ENCODE measurements around the gene HEXIM2. TPM values are rescaled to one million over a fixed set of nuclear protein-coding genes. Genes with fewer than 3 reads are reported as not detected.

Gene HEXIM2
- total and polyA plus RNA-seq, 2 donors (not counting 1 experiment from before 2014, with no cell fraction given): 1.9 to 18.7 TPM

- peak overlapping the region; percentile 46 for H2AFZ ChIP-seq (ENCODE audit: low read length)
- peak overlapping the region; percentile 87 for H3K27ac ChIP-seq (ENCODE audit: insufficient read depth, low read length)
- H3K27me3 ChIP-seq (ENCODE audit: control insufficient read depth, insufficient read depth, low read length): no peaks in the 10 kb centered on the region
- peak overlapping the region in 1 of 4 experiments; percentile 57 for H3K4me3 ChIP-seq (replicated peaks in 1 of 4; ENCODE audit: control extremely low read depth in 1 of 4, insufficient read depth in 1 of 4, low read depth in 3 of 4, low read length in 4 of 4)
- peak; percentile 73 to 85 for DNase-seq (ENCODE audit: low read depth in 2 of 2)
- peaks cover 22% of the 10 kb centered on the region for H3K4me1 ChIP-seq (ENCODE audit: control insufficient read depth, extremely low read depth, insufficient read depth, low read length)
- peak overlapping the region; percentile 58 for H3K4me2 ChIP-seq (ENCODE audit: extremely low read depth, insufficient read depth, low read length)
- H3K36me3 ChIP-seq (ENCODE audit: control insufficient read depth, insufficient read depth, low read length): peaks cover 2% of the 10 kb centered on the region
- H3K79me2 ChIP-seq (ENCODE audit: control insufficient read depth, insufficient read depth, low read length): no peaks in the 10 kb centered on the region
- no peak overlapping the region for H3K9ac ChIP-seq (ENCODE audit: insufficient read depth, low read length)
- H4K20me1 ChIP-seq (ENCODE audit: control insufficient read depth, extremely low read depth, insufficient read depth, low read length): no peaks in the 10 kb centered on the region
- TF ChIP-seq CTCF (conservative IDR thresholded peaks at IDR 0.05 in 1 of 2, IDR thresholded peaks at IDR 0.05 in 1 of 2; ENCODE audit: low read depth in 1 of 2, low read length in 2 of 2) (no peak), EZH2 (IDR thresholded peaks at IDR 0.05; ENCODE audit: low read length, missing control alignments) (no peak)
- H3K9me3 ChIP-seq (ENCODE audit: control insufficient read depth, insufficient read depth, low read depth, low read length): no peaks in the 10 kb centered on the region
Observed at GRCh38 chr17:45172541-45173286, 11.0 kb downstream of the HEXIM2 start.

DNA sequence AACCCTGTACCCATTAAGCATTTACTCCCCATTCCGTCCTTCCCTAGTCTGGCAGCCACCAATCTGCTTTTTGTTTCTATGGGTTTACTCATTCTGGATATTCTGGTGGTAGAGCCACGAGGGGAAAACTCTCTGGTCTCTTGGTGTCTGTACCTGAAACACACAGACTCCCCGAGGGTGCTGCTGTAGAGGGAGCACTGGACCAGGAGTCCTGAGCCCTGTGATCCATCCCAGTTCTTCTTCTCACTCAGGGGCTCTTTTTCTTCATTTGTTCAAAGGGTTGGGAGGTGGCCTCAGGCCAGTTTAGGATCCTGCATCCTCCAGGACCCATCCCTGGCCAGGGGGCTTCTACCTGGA is 14.1 kb downstream of the HEXIM2 start:
- no peak overlapping the region for H3K27ac ChIP-seq (ENCODE audit: insufficient read depth, low read length)
- no peaks in the 10 kb centered on the region for H3K27me3 ChIP-seq (ENCODE audit: control insufficient read depth, insufficient read depth, low read length)
- no peak for TF ChIP-seq EZH2 (IDR thresholded peaks at IDR 0.05; ENCODE audit: low read length, missing control alignments)
- TF ChIP-seq CTCF (conservative IDR thresholded peaks at IDR 0.05 in 1 of 2, IDR thresholded peaks at IDR 0.05 in 1 of 2; ENCODE audit: low read depth in 1 of 2, low read length in 2 of 2): no peak
- no peak overlapping the region for H3K9ac ChIP-seq (ENCODE audit: insufficient read depth, low read length)
- no peak overlapping the region for H2AFZ ChIP-seq (ENCODE audit: low read length)
- no peaks in the 10 kb centered on the region for H3K79me2 ChIP-seq (ENCODE audit: control insufficient read depth, insufficient read depth, low read length)
- no peaks in the 10 kb centered on the region for H4K20me1 ChIP-seq (ENCODE audit: control insufficient read depth, extremely low read depth, insufficient read depth, low read length)
- no peaks in the 10 kb centered on the region for H3K9me3 ChIP-seq (ENCODE audit: control insufficient read depth, insufficient read depth, low read depth, low read length)
- H3K36me3 ChIP-seq (ENCODE audit: control insufficient read depth, insufficient read depth, low read length): no peaks in the 10 kb centered on the region
- peaks cover 17% of the 10 kb centered on the region for H3K4me1 ChIP-seq (ENCODE audit: control insufficient read depth, extremely low read depth, insufficient read depth, low read length)
- DNase-seq (ENCODE audit: low read depth in 2 of 2): no peak
- no peak overlapping the region for H3K4me2 ChIP-seq (ENCODE audit: extremely low read depth, insufficient read depth, low read length)
- no peak overlapping the region for H3K4me3 ChIP-seq (replicated peaks in 1 of 4; ENCODE audit: control extremely low read depth in 1 of 4, insufficient read depth in 1 of 4, low read depth in 3 of 4, low read length in 4 of 4)

GRCh38 chr17:45177563-45177962 is 15.9 kb downstream of the HEXIM2 start:
- TF ChIP-seq EZH2 (IDR thresholded peaks at IDR 0.05; ENCODE audit: low read length, missing control alignments) (no peak), CTCF (conservative IDR thresholded peaks at IDR 0.05 in 1 of 2, IDR thresholded peaks at IDR 0.05 in 1 of 2; ENCODE audit: low read depth in 1 of 2, low read length in 2 of 2) (no peak)
- H3K27me3 ChIP-seq (ENCODE audit: control insufficient read depth, insufficient read depth, low read length): no peaks in the 10 kb centered on the region
- DNase-seq (ENCODE audit: low read depth in 2 of 2): no peak

More at GRCh38 chr17:45177563-45177962, 15.9 kb downstream of the HEXIM2 start:
- Histone ChIP-seq H2AFZ (ENCODE audit: low read length) (no peak overlapping the region), H3K9ac (ENCODE audit: insufficient read depth, low read length) (no peak overlapping the region), H3K27ac (ENCODE audit: insufficient read depth, low read length) (no peak overlapping the region), H3K4me3 (replicated peaks in 1 of 4; ENCODE audit: control extremely low read depth in 1 of 4, insufficient read depth in 1 of 4, low read depth in 3 of 4, low read length in 4 of 4) (no peak overlapping the region), H3K9me3 (ENCODE audit: control insufficient read depth, insufficient read depth, low read depth, low read length) (no peaks in the 10 kb centered on the region), H4K20me1 (ENCODE audit: control insufficient read depth, extremely low read depth, insufficient read depth, low read length) (no peaks in the 10 kb centered on the region), H3K36me3 (ENCODE audit: control insufficient read depth, insufficient read depth, low read length) (no peaks in the 10 kb centered on the region), H3K4me1 (ENCODE audit: control insufficient read depth, extremely low read depth, insufficient read depth, low read length) (peaks cover 5% of the 10 kb centered on the region), H3K4me2 (ENCODE audit: extremely low read depth, insufficient read depth, low read length) (no peak overlapping the region), H3K79me2 (ENCODE audit: control insufficient read depth, insufficient read depth, low read length) (no peaks in the 10 kb centered on the region)

Measured in fibroblast of lung (primary cell).